Measurements from ENCODE around the gene DUSP2.

DNA sequence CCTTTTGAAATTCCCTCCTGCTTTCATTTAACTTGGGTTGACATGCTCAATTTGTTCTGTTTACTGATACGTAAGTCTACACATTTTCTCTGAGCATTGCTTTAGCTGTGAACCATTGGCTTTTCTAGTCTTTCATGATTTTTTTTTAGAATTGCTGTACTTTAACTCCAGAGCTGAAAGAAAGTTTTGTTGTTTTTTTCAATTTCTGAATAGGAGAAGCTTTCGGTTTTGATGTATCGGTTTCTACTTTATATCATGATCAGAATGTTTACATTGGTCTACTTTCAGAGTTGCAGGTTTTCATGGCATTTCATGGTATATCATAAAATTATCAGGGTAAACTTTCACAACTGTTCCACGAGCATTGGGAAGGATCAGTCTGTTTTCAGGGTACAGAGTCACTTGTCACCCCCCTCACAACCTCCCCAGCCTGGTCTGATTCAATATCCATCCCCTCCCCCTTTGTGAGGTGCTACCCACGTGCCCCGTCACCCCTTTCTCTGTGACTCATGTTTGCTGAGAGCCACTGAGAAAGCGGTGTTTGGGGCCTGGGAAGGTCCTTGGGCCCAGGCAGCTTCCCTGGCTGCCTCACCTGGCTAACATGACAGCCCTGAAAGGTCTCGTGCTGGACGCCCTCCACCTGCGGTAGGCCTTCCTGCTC lies 14.0 kb downstream of the DUSP2 start:
- TF ChIP-seq GATA2 (IDR thresholded peaks at IDR 0.05; ENCODE audit: low read depth, low read length) = no peak
- no peak for TF ChIP-seq GATA3 (IDR thresholded peaks at IDR 0.05; ENCODE audit: low read depth, low read length)
